H1 (cell line): Measurements from ENCODE around the gene GABARAPL1. TPM values are rescaled to one million over a fixed set of nuclear protein-coding genes. Genes with fewer than 3 reads are reported as not detected.

Experiments used
- EP300 ChIP-seq, 2 experiments: IDR thresholded peaks; 1 replicate in 1 of 2; 2 replicates in 1 of 2; pipeline ENCODE4 v1.6.1; 2011 to 2012; ENCODE audit warnings: low read depth in 2 of 2, low read length in 2 of 2, mild to moderate bottlenecking in 2 of 2, borderline replicate concordance in 1 of 2, inconsistent platforms in 1 of 2, moderate library complexity in 1 of 2
- polyA plus RNA-seq, 7 experiments: library from polyadenylated mRNA; depleted of rRNA in 3 of 7; stranded (reverse) in 5 of 7; unstranded in 2 of 7; fragments of >200 nt in 5 of 7; fragments of 200-250 nt in 2 of 7; gene quantifications; 1 replicate in 5 of 7; 2 replicates in 1 of 7; 4 replicates in 1 of 7; pipeline versions ENCODE4 v1.2.1 to v1.2.3, GENCODE V29; 2011 to 2013; ENCODE audit warnings: missing spikeins in 2 of 7, mixed read lengths in 2 of 7
- total RNA-seq: library from RNA; stranded (reverse); fragmentation: NEBNext Ultra II Directional; extraction: Animal tissue kit (Norgen Biotek cat#: 25700); gene quantifications from 2 replicates; pipeline ENCODE4 v1.2.1, GENCODE V29; 2021

GABARAPL1 gene
- total and polyA plus RNA-seq, 2 of the 8 experiments (the other 6 are each of a cell fraction or from before 2014, with no cell fraction given): 56.1 to 87.9 TPM

DNA sequence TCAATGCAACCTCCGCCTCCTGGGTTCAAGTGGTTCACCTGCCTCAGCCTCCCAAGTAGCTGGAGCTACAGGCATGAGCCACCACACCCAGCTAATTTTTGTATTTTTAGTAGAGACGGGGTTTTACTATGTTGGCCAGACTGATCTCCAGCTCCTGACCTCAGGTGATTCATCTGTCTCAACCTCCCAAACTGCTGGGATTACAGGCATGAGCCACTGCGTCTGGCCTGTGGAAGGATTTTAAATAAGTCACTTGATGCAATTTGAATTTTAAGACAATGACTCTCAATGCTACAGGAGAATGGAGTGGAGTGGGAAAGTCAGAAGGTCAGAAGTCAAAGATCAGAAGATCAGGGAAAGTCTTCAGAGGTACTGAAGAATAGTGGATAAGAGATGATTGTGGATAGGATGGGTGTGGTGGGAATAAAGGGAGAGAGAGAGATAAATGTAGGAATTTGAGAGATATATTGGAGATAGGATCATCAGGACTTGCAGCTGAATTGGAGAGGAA, 18.5 kb upstream of the GABARAPL1 start (continued):
- TF ChIP-seq EP300 (IDR thresholded peaks at IDR 0.05; ENCODE audit: borderline replicate concordance in 1 of 2, low read depth in 2 of 2, low read length in 2 of 2): no peak
